GM19328 (cell line): Measurements from ENCODE around the gene CCDC3.
"Not testable (repeated sequence)": the region's sequence is repeated elsewhere in the genome, so short reads cannot be mapped to it uniquely, and the experiment has no call there.

Source experiments
- ATAC-seq: cut with Tn5 transposase; IDR thresholded peaks from one replicate; pipeline ENCODE4 v1.9.1; 2021; ENCODE audit warnings: mild to moderate bottlenecking, moderate library complexity; ENCODE audit not compliant: unreplicated experiment

The CCDC3 gene

GRCh38 chr10:13001041-13001886, at the start of gene CCDC3:
CCDC3 (minus strand) TSS chr10:13001713; CDS start chr10:13001570, 143 bp downstream.
- ATAC-seq, result no peak

DNA sequence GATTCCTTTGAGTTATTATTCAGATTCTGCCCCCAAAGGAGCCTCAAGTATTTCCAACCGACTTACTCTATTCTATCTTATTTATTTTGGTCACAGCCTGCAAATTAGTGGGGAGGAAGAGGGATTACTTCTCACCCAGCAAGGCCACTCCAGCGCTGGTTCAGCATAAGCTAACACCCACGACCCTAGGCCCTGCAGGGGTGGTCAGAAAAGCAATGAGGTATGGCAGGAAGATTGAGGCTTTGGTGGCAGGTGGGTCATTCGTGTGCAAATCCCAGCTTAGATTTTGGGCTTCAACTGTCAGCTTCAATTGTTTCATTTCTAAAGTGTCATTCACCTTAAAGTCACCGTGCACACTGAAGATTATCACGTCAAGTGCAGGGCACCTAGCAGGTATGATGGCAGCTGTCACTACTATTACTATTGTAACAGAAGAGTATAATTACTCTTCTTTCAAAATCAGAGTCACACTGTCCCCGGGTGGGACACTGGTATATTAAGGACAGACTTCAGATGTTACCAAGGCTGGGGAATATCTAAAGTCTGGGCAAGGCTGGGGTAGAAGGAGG, 49.7 kb upstream of the CCDC3 start:
- ATAC-seq, result no peak

GRCh38 chr10:13049774-13050420, 48.4 kb upstream of the CCDC3 start:
- no peak for ATAC-seq

DNA sequence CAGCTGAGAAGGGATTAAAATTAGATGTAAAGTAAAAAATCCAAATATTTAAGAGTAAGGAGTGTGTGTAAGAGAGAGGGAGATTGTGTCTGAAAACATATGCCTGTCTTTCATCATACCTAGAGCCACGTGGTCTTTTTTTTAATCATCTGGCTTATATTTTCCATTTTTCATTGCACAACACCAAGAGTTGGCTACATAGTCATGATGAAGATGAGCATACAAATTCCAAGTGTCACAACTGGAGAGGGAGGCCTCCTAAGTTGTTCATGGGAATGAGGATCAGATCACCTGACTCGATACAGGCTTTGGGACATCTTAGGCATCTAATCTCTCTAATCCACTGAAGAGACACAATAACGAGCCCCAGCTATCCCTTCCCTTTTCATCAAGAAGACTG, 47.2 kb upstream of the CCDC3 start:
- ATAC-seq, result no peak

- ATAC-seq, result no peak
These were observed 46.2 kb upstream of the CCDC3 start for GRCh38 chr10:13047529-13048206.

DNA sequence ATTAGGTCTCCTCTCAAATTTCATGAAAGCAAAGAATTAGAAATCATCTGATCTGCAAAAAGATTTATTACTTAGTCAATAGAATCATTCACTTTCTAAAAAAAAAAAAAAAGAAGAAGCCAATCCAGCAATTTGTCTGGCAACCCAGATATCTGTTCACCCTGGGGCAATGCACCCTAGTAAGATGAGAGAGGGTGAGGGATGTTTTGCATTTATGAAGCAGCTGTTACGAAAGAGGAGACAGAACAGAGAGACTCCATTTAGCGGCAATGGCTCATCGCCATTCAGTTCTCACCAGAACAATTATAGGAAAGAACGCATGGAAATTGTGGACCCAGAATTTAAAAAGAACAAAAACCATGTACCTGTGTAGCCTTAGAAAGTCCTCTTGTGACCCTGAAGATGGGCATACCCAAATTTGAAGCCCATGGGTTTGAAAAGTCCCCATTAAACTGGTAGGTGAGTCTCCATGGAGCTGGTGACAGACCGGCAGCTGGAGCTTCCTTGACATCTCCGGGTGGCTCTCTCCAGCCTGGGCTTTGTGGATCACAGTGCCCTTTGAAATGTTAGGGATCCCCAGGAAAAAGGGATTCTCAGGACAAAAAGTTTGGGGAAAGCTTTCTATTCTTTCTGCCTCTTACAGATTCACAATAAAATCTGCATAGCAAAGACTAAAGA, 45.5 kb upstream of the CCDC3 start:
- ATAC-seq, result no peak

DNA sequence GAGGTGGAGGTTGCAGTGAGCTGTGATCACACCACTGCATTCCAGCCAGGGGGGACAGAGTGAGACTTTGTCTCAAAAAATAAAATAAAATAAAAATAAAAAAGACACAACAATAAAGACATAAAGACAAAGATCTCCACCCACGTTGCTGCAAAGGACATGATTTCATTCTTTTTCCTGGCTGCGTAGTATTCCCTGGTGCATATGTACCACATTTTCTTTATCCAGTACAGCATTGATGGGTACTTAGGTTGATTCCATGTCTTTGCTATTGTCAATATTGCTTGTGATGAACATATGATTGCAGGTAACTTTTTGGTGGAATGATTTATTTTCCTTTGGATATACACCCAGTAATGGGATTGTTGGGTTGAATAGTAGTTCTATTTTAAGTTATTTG, 42.0 kb upstream of the CCDC3 start:
- no peak for ATAC-seq

- no peak for ATAC-seq
These were observed 38.2 kb upstream of the CCDC3 start for GRCh38 chr10:13039761-13040160.

GRCh38 chr10:13038391-13038790, 36.9 kb upstream of the CCDC3 start:
- ATAC-seq, result no peak

GRCh38 chr10:13037832-13038231, 36.3 kb upstream of the CCDC3 start:
- no peak for ATAC-seq

DNA sequence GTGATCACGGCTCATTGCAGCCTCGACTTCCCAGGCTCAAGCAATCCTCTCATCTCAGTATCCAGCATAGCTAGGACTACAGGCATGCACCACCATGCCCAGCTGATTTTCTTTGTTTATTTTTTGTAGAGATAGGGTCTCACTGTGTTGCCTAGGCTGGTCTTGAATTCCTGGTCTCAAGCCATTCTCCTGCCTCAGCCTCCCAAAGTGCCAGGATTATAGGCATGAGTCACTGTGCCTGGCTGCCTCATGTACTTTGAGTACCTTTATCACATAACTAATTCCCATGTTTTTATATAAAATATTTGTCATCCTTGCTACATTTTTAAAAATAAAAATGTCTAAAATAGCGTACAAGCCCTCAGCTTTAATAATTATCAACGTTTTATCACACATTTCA, 35.3 kb upstream of the CCDC3 start:
- no peak for ATAC-seq

DNA sequence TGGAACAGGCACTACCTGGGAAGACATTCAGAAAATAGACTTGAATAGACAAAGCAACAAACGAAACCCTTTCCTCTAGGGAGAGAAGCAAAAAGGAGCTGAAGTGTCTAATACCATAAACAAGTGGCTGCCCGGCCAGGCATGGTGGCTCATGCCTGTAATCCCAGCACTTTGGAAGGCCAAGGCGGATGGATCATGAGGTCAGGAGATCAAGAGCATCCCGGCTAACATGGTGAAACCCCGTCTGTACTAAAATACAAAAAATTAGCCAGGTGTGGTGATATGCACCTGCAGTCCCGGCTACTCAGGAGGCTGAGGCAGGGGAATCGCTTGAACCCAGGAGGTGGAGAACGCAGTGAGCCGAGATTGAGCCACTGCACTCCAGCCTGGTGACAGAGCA, 34.2 kb upstream of the CCDC3 start:
- ATAC-seq, result not testable (repeated sequence)

GRCh38 chr10:13026873-13027272, 25.4 kb upstream of the CCDC3 start:
- no peak for ATAC-seq

GRCh38 chr10:13023754-13024153, 22.2 kb upstream of the CCDC3 start:
- ATAC-seq, result no peak

GRCh38 chr10:13019280-13019679, 17.8 kb upstream of the CCDC3 start:
- ATAC-seq, result no peak

DNA sequence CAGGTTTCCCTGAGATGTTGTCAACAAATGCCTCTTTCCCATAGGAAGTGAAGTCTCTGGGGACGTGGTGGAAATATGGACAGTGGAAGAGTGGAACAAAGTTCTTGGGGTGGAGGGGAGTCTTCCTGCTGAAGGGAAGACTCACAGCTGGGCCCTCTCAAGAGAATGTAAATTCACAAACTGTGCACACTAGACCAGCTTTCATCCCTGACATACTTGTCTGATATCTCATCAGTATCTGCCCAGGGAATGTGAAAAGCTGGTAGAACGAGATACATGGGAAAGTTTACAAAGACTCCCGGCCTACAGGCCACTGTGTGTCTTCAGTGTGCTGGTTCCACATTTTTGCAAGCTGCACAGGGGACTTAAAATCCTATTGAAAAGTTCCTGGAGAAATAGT, 16.7 kb upstream of the CCDC3 start:
- ATAC-seq, result no peak

DNA sequence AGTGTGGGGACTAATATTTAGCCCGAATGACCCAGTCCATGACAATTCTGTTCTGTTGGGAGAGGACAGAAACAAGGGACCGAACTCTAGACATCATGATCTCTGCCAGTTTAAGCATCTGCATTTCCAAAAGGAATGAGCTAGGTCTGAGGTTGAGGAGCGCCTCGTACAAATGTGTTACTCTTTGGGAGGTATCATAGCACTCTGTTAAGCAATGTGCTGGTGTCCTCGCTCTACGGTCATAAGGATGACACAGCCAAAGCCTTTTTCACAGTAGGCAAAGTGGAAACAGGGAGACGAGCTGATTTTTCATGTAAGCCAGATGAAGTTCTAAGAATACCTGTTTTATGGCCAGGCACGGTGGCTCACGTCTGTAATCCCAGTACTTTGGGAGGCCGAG, 15.4 kb upstream of the CCDC3 start:
- no peak for ATAC-seq

DNA sequence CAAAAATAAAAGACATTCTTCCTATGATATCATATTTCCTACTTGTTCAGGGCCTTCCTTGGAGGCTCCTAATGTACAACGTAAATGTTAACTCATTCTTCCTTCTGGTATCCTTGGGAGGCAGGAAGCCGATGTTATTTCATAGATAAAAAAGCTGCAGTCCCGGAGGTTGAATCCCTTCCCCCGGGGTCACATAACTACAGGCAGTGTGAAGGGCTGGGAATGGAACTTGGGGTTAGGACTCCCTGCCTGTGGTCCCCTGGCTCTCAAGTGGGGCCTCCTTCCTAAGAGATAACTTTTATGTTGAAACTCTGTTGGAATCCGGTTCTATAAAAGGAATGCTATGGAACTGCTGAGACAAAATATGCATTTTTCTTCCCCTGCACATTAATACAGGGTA, 14.9 kb upstream of the CCDC3 start:
- ATAC-seq, result no peak

DNA sequence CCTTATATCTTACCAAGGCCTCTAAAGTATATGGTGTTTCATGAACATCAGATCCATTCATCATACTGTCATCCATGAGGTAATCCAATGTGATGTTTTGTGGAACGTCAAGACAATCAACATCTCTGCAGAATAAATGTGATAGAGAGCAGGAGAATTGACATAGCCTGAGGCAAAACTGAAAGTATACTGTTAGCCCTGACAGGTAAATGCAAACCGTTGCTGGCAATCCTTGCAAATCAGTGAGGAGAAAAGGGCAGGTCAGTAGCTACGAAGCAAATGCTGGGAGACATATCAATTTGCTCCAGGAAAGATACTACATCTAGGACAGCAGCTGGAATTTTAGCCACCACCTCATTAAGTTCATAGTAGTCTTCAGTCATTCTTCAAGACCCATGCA, 4.5 kb upstream of the CCDC3 start:
- no peak for ATAC-seq

DNA sequence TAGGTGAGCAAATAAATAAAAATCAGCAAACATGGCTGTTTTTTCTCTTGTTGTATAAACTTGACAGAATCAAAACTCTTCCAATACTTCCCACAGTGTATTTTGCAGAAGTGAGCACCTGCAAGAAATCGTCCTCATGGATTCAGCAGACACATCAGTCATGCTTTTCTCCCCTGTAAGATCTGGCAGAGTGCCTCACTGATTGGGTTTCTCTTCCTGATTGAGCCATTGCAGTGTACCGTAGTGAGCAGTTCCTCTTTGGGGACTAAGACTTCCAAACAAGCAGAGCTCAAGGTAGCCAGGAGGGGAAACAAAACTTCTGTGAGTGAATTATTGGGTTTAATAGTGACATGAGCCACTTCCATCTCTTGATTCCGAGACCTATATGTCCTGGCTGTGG, 2.2 kb upstream of the CCDC3 start:
- no peak for ATAC-seq

DNA sequence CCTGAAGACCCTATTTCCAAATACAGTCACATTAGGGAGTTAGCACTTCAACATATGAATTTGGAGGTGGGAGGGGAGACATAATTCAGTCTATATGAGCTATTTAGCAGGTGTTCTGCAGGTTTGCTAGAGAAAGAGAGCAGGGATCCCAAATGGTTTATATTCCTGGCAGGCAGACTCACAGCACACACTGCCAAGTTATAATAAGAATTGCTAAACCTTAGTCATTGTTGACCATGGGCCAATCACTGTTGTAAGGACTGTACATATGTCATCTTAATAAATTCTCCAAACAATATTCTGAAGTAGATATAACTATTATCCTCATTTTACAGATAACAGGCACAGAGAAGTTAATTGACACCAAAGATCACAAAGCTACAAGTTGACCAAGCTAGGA, 1.5 kb upstream of the CCDC3 start:
- no peak for ATAC-seq
